ENCODE results near the gene KANSL2. TPM values are rescaled to one million over a fixed set of nuclear protein-coding genes. Genes with fewer than 3 reads are reported as not detected.
"Not testable (repeated sequence)": the region's sequence is repeated elsewhere in the genome, so short reads cannot be mapped to it uniquely, and the experiment has no call there.

The KANSL2 gene
- total RNA-seq, 4 donors from 2014 or later = 12.7 to 80.8 (median 39.7) TPM

GRCh38 chr12:48651681-48652080 lies 30.4 kb downstream of the KANSL2 start:
- Histone ChIP-seq H3K27me3 (no peaks in the 10 kb centered on the region), H3K4me1 (no peaks in the 10 kb centered on the region), H3K27ac (no peak overlapping the region), H3K36me3 (peaks cover 0 to 46% (median 17%) of the 10 kb centered on the region in 4 donors), H3K4me3 (no peak overlapping the region), H3K9me3 (no peaks in the 10 kb centered on the region)
- in situ Hi-C loops (cut with MboI; ENCODE audit: low pct_ligation_motif_present in 1 of 4, low pct_unique_long_range_greater_than_20kb in 1 of 4, low sequenced_read_pairs in 3 of 4) = no loop called here
- WGBS, 2 donors (ENCODE audit: low coverage in 1 of 2) = 50 to 60% methylated on average over 2 to 4 of the region's 4 CpGs
- TF ChIP-seq CTCF (IDR thresholded peaks at IDR 0.05) = no peak
- TF ChIP-seq EP300 (IDR thresholded peaks at IDR 0.05; ENCODE audit: low read depth) = no peak
- no peak for TF ChIP-seq POLR2AphosphoS5 (IDR thresholded peaks at IDR 0.05)
- TF ChIP-seq POLR2A (IDR thresholded peaks at IDR 0.05) = no peak
- no peak for DNase-seq
- intact Hi-C loops (cut with DNase I; ENCODE audit: low total_unique reads) = no loop called here

GRCh38 chr12:48645354-48645753 lies 36.7 kb downstream of the KANSL2 start:
- H3K27me3 ChIP-seq; in situ Hi-C loops (cut with MboI; ENCODE audit: low pct_ligation_motif_present in 1 of 4, low pct_unique_long_range_greater_than_20kb in 1 of 4, low sequenced_read_pairs in 3 of 4); H3K27ac ChIP-seq; DNase-seq; intact Hi-C loops (cut with DNase I; ENCODE audit: low total_unique reads); H3K9me3 ChIP-seq; H3K4me3 ChIP-seq; H3K36me3 ChIP-seq; H3K4me1 ChIP-seq: not testable (repeated sequence)
- WGBS, 2 donors (ENCODE audit: low coverage in 1 of 2) = 96% methylated on average over 7 to 8 of the region's 8 CpGs

GRCh38 chr12:48643011-48643410 lies 39.0 kb downstream of the KANSL2 start:
- Histone ChIP-seq H3K4me3 (no peak overlapping the region), H3K27ac (no peak overlapping the region), H3K9me3 (no peaks in the 10 kb centered on the region), H3K27me3 (no peaks in the 10 kb centered on the region), H3K4me1 (no peaks in the 10 kb centered on the region), H3K36me3 (no peaks in the 10 kb centered on the region)
- 88 to 96% methylated on average over 2 of the region's 2 CpGs for WGBS, 2 donors (ENCODE audit: low coverage in 1 of 2)
- in situ Hi-C loops (cut with MboI; ENCODE audit: low pct_ligation_motif_present in 1 of 4, low pct_unique_long_range_greater_than_20kb in 1 of 4, low sequenced_read_pairs in 3 of 4) = no loop called here
- no peak for TF ChIP-seq POLR2AphosphoS5 (IDR thresholded peaks at IDR 0.05)
- TF ChIP-seq EP300 (IDR thresholded peaks at IDR 0.05; ENCODE audit: low read depth) = no peak
- TF ChIP-seq CTCF (IDR thresholded peaks at IDR 0.05) = no peak
- no peak for TF ChIP-seq POLR2A (IDR thresholded peaks at IDR 0.05)
- intact Hi-C loops (cut with DNase I; ENCODE audit: low total_unique reads) = no loop called here
- DNase-seq = no peak

- H3K27me3 ChIP-seq; H3K27ac ChIP-seq; H3K4me3 ChIP-seq; H3K4me1 ChIP-seq; H3K36me3 ChIP-seq; intact Hi-C loops (cut with DNase I; ENCODE audit: low total_unique reads); H3K9me3 ChIP-seq; in situ Hi-C loops (cut with MboI; ENCODE audit: low pct_ligation_motif_present in 1 of 4, low pct_unique_long_range_greater_than_20kb in 1 of 4, low sequenced_read_pairs in 3 of 4); DNase-seq: not testable (repeated sequence)
- WGBS, 2 donors (ENCODE audit: low coverage in 1 of 2) = 88% methylated on average over 22 of the region's 54 CpGs; no CpG with 5 or more reads in 1 of the 2 donors
Observed at GRCh38 chr12:48641752-48642555, 40.1 kb downstream of the KANSL2 start.

- WGBS, 2 donors (ENCODE audit: low coverage in 1 of 2) = 93% methylated on average over 3 of the region's 3 CpGs; no CpG with 5 or more reads in 1 of the 2 donors
- intact Hi-C loops (cut with DNase I; ENCODE audit: low total_unique reads) (no loop called here), in situ Hi-C loops (cut with MboI; ENCODE audit: low pct_ligation_motif_present in 1 of 4, low pct_unique_long_range_greater_than_20kb in 1 of 4, low sequenced_read_pairs in 3 of 4) (no loop called here)
- no peak for DNase-seq
- Histone ChIP-seq H3K36me3 (no peaks in the 10 kb centered on the region), H3K4me3 (no peak overlapping the region), H3K27me3 (no peaks in the 10 kb centered on the region), H3K9me3 (no peaks in the 10 kb centered on the region), H3K27ac (no peak overlapping the region), H3K4me1 (no peaks in the 10 kb centered on the region)
- TF ChIP-seq POLR2A (IDR thresholded peaks at IDR 0.05) (no peak), CTCF (IDR thresholded peaks at IDR 0.05) (no peak), EP300 (IDR thresholded peaks at IDR 0.05; ENCODE audit: low read depth) (no peak), POLR2AphosphoS5 (IDR thresholded peaks at IDR 0.05) (no peak)
Observed at GRCh38 chr12:48640854-48641253, 41.2 kb downstream of the KANSL2 start.

Data from transverse colon (tissue), 4 donors.